ENCODE measurements around the gene ABCB4.
"Not testable (repeated sequence)": the region's sequence is repeated elsewhere in the genome, so short reads cannot be mapped to it uniquely, and the experiment has no call there.

Gene ABCB4

GRCh38 chr7:87474533-87475358 lies 734 bp downstream of the ABCB4 start:
- DNase-seq = no peak

DNA sequence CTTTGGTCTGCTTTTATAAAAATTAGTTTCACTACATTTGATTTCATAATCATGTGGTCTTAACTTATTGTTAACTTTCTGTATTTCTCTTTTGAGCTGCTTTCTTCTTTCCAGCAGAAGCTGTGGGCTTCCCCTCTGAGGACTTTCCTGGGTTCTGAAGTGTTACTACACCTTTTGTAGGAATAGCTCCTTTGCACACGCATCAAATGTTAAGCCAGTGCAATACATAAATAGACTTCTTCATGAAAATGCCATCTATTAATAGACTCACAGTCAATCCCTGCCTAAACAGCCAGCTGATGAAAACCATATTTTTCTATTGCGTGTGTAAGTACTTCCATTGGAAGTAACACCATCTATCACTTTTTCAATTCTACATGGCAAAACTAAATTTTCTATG lies 1.5 kb downstream of the ABCB4 start:
- no peak for DNase-seq

- DNase-seq = no peak
These were observed 2.3 kb downstream of the ABCB4 start for GRCh38 chr7:87473192-87473591.

- DNase-seq = no peak
These were observed 4.0 kb downstream of the ABCB4 start for GRCh38 chr7:87471473-87471872.

- not testable (repeated sequence) for DNase-seq
These were observed 6.3 kb downstream of the ABCB4 start for GRCh38 chr7:87469204-87469603.

DNA sequence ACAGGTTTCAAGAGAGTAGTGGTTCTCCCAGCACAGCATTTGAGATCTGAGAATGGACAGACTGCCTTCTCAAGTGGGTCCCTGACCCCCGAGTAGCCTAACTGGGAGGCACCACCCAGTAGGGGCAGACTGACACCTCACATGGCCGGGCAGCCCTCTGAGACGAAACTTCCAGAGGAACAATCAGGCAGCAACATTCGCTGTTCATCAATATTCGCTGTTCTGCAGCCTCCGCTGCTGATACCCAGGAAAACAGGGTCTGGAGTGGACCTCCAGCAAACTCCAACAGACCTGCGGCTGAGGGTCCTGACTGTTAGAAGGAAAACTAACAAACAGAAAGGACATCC lies 10.0 kb downstream of the ABCB4 start:
- not testable (repeated sequence) for DNase-seq

DNA sequence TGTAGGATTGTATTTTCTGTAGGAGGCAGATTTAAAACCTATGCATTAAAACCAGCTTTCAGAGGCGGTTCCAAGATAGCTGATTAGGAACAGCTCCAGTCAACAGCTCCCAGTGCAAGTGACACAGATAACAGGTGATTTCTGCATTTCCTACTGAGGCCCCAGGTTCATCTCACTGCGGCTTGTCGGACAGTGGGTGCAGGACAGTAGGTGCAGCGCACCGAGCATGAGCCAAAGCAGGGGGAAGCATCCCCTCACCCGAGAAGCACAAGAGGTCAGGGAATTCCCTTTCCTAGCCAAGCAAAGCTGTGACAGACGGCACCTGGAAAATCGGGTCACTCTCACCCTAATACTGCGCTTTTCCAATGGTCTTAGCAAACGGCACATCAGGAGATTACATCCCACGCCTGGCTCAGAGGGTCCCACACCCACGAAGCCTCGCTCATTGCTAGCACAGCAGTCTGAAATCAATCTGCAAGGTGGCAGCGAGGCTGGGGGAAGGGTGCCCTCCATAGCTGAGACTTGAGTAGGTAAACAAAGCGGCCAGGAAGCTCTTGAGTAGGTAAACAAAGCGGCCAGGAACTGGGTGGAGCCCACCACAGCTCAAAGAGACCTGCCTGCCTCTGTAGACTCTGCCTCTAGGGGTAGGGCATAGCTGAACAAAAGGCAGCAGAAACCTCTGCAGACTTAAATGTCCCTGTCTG lies 10.5 kb downstream of the ABCB4 start:
- peak; percentile 35 for DNase-seq

- DNase-seq = no peak
These were observed 11.5 kb downstream of the ABCB4 start for GRCh38 chr7:87463982-87464381.

GRCh38 chr7:87460444-87460843 lies 15.0 kb downstream of the ABCB4 start:
- DNase-seq = not testable (repeated sequence)

DNA sequence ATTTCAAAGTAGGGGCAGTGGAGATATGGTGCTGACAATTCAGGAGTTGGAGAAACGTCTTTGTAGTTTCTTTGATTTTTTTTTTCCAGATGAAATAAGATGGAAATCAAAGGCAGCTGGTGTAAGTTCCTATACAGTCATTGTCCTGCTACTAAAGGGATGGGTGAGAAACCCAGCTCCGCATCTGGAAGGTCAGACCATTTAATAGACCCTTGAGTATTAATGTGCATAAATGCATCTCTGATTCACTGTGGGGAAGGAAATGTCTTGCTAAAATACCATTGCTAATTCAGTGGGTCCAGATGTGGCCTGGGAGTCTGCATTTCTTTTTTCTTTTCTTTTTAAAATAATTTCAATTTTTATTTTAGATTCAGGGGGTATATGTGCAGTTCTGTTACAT lies 15.5 kb downstream of the ABCB4 start:
- no peak for DNase-seq

DNA sequence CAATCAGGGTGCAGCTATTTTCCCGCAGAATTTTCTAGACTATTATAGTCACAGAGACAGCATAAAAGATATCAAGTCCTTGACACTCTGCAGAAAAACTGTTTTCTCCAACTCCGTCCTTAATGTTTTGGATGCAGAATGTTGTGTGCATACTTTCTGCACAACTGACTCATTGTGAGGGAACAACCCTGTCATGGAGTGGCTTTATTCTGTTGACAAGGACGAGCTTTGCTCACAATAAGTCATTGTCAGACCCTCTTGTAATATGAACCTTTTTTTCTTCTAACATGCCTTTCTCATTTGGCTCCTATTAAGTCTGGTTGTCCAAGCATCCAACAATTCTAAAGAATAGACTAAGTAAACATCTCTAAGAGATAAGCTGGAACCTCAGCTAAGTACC lies 17.3 kb downstream of the ABCB4 start:
- no peak for DNase-seq

- peak; percentile 78 for DNase-seq
These were observed 19.2 kb downstream of the ABCB4 start for GRCh38 chr7:87456247-87456646.

GRCh38 chr7:87452279-87452678 lies 23.2 kb downstream of the ABCB4 start:
- DNase-seq = no peak

- DNase-seq = no peak
These were observed 24.3 kb downstream of the ABCB4 start for GRCh38 chr7:87451187-87451586.

GRCh38 chr7:87450706-87451105 lies 24.8 kb downstream of the ABCB4 start:
- no peak for DNase-seq

DNA sequence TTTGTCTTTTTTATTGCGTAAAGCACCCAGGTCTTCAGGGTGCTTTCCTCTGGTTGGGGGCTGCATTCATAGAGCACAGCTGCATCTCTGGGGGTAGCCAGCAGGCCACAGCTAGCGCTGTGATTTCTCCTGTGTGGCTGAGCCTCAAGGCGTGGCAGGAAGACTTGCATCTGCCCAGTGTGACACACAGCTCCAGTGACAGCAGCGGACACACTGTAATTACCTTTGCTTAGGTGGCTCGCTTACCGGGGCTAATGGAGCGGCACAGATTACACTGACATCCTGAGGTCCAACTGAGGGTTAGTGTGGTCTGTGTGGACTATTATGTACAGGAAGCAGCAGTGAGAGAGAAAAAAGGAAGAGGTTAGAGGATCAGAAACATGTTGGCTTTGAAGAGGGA lies 27.1 kb downstream of the ABCB4 start:
- no peak for DNase-seq

GRCh38 chr7:87447116-87447635 lies 28.3 kb downstream of the ABCB4 start:
- DNase-seq = no peak

GRCh38 chr7:87445897-87446296 lies 29.6 kb downstream of the ABCB4 start:
- no peak for DNase-seq

DNA sequence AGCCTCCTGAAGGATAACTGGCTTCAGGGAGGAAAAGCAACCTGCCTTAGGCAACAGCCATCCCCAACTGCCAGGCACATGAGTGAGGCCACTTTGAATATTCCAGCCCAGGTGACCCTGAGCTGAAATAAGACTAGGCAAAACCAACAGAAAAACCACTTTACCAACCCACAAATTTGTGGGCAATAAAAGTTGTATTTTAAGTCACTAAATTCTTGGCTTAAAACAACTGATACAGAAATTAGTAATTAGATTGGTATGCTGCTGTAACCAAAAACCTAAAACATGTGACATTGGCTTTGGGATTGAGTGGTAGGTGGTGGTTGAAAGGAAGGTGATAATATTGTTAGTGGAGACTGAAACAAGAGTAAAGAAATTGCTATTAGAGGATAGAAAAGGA lies 39.9 kb downstream of the ABCB4 start:
- no peak for DNase-seq

DNA sequence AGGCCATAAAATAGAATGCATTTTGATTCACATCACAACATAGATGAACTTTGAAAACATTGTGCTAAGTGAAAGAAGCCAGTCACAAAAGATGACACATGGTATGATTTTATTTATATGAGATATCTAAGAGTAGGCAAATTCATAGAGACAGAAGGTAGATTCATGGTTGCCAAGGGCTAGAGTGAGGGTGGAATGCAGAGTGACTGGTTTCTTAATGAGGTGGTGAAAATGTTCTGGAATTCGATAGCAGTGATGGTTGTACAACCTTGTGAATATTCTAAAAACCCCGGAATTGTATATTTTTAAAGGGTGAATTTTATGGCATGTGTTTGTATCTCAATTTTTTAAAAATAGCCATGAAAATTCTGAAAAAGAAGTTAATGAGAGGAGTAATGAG lies 42.9 kb downstream of the ABCB4 start:
- DNase-seq = no peak

DNA sequence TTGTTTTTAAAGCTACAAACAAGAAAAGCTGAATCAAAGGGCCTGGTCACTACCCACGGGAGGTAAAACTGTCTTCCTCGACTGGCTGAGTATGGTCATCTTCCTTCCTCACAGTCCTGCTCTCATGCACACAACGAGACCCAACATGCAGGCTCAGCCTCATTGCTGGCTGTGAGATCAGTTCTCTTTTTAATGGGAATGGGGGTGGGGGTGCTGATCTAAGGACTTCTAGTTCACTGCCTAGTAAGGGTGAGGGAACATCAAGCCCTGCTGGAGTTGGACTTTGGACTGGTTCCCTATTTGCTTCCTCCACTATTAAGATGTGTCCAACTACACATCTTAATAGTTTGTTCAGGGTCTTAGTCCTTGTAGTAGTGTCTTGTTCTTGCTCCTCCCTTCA lies 48.2 kb downstream of the ABCB4 start:
- no peak for DNase-seq

- DNase-seq = no peak
These were observed 49.3 kb downstream of the ABCB4 start for GRCh38 chr7:87426160-87426559.

GRCh38 chr7:87424075-87424474 lies 51.4 kb downstream of the ABCB4 start:
- DNase-seq = no peak

DNA sequence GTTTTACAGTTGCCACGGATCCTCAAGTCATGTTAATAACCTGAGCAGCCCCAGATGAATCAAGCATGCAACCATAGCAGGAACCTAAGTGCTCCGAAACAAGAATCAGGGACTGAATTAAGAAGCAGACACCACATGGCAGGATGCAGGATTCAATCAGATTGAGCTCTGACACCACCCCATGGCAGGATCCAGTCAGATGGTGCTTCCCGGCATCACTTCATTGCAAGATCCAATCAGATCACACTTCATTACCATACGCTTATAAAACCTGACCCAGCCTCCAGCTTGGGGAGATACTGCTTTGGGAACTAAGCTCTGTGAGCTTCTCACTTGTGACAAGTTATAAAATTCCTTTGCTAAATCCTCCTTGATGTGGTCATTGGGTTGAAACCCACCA lies 55.3 kb downstream of the ABCB4 start:
- DNase-seq = no peak
